ENCODE data around the gene SLITRK6. TPM values are rescaled to one million over a fixed set of nuclear protein-coding genes. Genes with fewer than 3 reads are reported as not detected.
A peak's percentile ranks its signal among the peaks of the same experiment; 100 is the strongest.
"Not testable (repeated sequence)": the region's sequence is repeated elsewhere in the genome, so short reads cannot be mapped to it uniquely, and the experiment has no call there.

SLITRK6 gene
- total and polyA plus RNA-seq, 5 donors, result 0.61 to 4.5 (median 1.3) TPM

- 13% methylated on average over 3 of the region's 3 CpGs for WGBS
These were observed 7.4 kb upstream of the SLITRK6 start for GRCh38 chr13:85806553-85807175.

GRCh38 chr13:85798556-85798955 is 663 bp downstream of the SLITRK6 start:
- Histone ChIP-seq H3K4me1 (ENCODE audit: control insufficient read depth, insufficient read depth, low read length) (no peaks in the 10 kb centered on the region), H3K27me3 (ENCODE audit: control insufficient read depth, insufficient read depth) (no peaks in the 10 kb centered on the region), H3K27ac (ENCODE audit: low read length) (no peak overlapping the region), H3K4me3 (ENCODE audit: low read length) (peak overlapping the region; percentile 18), H3K9me3 (ENCODE audit: control insufficient read depth, low read length) (no peaks in the 10 kb centered on the region)
- DNase-seq, result no peak
- intact Hi-C loops (cut with DNase I), result no loop called here
- ATAC-seq, result no peak
- WGBS, result 38% methylated on average over 3 of the region's 3 CpGs

More at GRCh38 chr13:85806553-85807175, 7.4 kb upstream of the SLITRK6 start:
- Histone ChIP-seq H3K4me3 (ENCODE audit: low read length) (no peak overlapping the region), H3K27ac (ENCODE audit: low read length) (no peak overlapping the region), H3K4me1 (ENCODE audit: control insufficient read depth, insufficient read depth, low read length) (no peaks in the 10 kb centered on the region), H3K9me3 (ENCODE audit: control insufficient read depth, low read length) (no peaks in the 10 kb centered on the region), H3K27me3 (ENCODE audit: control insufficient read depth, insufficient read depth) (no peaks in the 10 kb centered on the region)
- DNase-seq (no peak), ATAC-seq (no peak)
- intact Hi-C loops (cut with DNase I), result loop anchor here (5.0 to 10.0 kb wide), 3 partner anchors 889 to 912 kb away; no protein-coding TSS in a partner anchor

- Histone ChIP-seq H3K27me3 (ENCODE audit: control insufficient read depth, insufficient read depth) (no peaks in the 10 kb centered on the region), H3K27ac (ENCODE audit: low read length) (no peak overlapping the region), H3K9me3 (ENCODE audit: control insufficient read depth, low read length) (no peaks in the 10 kb centered on the region), H3K4me1 (ENCODE audit: control insufficient read depth, insufficient read depth, low read length) (no peaks in the 10 kb centered on the region), H3K4me3 (ENCODE audit: low read length) (no peak overlapping the region)
- ATAC-seq (no peak), DNase-seq (no peak)
- WGBS, result 57% methylated on average over 4 of the region's 4 CpGs
- intact Hi-C loops (cut with DNase I), result no loop called here
These were observed 1.9 kb downstream of the SLITRK6 start for GRCh38 chr13:85797311-85797710.

- no peak overlapping the region for H3K27ac ChIP-seq (ENCODE audit: low read length)
- H3K4me3 ChIP-seq (ENCODE audit: low read length), result no peak overlapping the region
- no peak for DNase-seq
- ATAC-seq, result no peak
- no peaks in the 10 kb centered on the region for H3K4me1 ChIP-seq (ENCODE audit: control insufficient read depth, insufficient read depth, low read length)
- no peaks in the 10 kb centered on the region for H3K9me3 ChIP-seq (ENCODE audit: control insufficient read depth, low read length)
- intact Hi-C loops (cut with DNase I), result no loop called here
- no peaks in the 10 kb centered on the region for H3K27me3 ChIP-seq (ENCODE audit: control insufficient read depth, insufficient read depth)
- 64% methylated on average over 3 of the region's 3 CpGs for WGBS
These were observed 14.0 kb downstream of the SLITRK6 start for GRCh38 chr13:85785205-85785604.

- H3K4me1 ChIP-seq (ENCODE audit: control insufficient read depth, insufficient read depth, low read length), result no peaks in the 10 kb centered on the region
- H3K27ac ChIP-seq (ENCODE audit: low read length), result no peak overlapping the region
- WGBS, result 84% methylated on average over 3 of the region's 3 CpGs
- intact Hi-C loops (cut with DNase I), result no loop called here
- no peak overlapping the region for H3K4me3 ChIP-seq (ENCODE audit: low read length)
- no peaks in the 10 kb centered on the region for H3K9me3 ChIP-seq (ENCODE audit: control insufficient read depth, low read length)
- no peaks in the 10 kb centered on the region for H3K27me3 ChIP-seq (ENCODE audit: control insufficient read depth, insufficient read depth)
- DNase-seq, result no peak
- no peak for ATAC-seq
These were observed 26.9 kb downstream of the SLITRK6 start for GRCh38 chr13:85772367-85772766.

- H3K4me1 ChIP-seq (ENCODE audit: control insufficient read depth, insufficient read depth, low read length), result no peaks in the 10 kb centered on the region
- WGBS, result 55% methylated on average over 1 of the region's 1 CpG
- H3K4me3 ChIP-seq (ENCODE audit: low read length), result no peak overlapping the region
- no peak for ATAC-seq
- no peak overlapping the region for H3K27ac ChIP-seq (ENCODE audit: low read length)
- DNase-seq, result no peak
- intact Hi-C loops (cut with DNase I), result no loop called here
- H3K27me3 ChIP-seq (ENCODE audit: control insufficient read depth, insufficient read depth), result no peaks in the 10 kb centered on the region
- H3K9me3 ChIP-seq (ENCODE audit: control insufficient read depth, low read length), result no peaks in the 10 kb centered on the region
These were observed 27.4 kb downstream of the SLITRK6 start for GRCh38 chr13:85771856-85772255.

GRCh38 chr13:85768946-85769345 is 30.3 kb downstream of the SLITRK6 start:
- Histone ChIP-seq H3K9me3 (ENCODE audit: control insufficient read depth, low read length) (no peaks in the 10 kb centered on the region), H3K4me1 (ENCODE audit: control insufficient read depth, insufficient read depth, low read length) (no peaks in the 10 kb centered on the region), H3K27me3 (ENCODE audit: control insufficient read depth, insufficient read depth) (no peaks in the 10 kb centered on the region), H3K27ac (ENCODE audit: low read length) (no peak overlapping the region), H3K4me3 (ENCODE audit: low read length) (no peak overlapping the region)
- ATAC-seq, result no peak
- intact Hi-C loops (cut with DNase I), result no loop called here
- no peak for DNase-seq

GRCh38 chr13:85755123-85755522 is 44.1 kb downstream of the SLITRK6 start:
- no peak for ATAC-seq
- no peak for DNase-seq
- no peaks in the 10 kb centered on the region for H3K27me3 ChIP-seq (ENCODE audit: control insufficient read depth, insufficient read depth)
- intact Hi-C loops (cut with DNase I), result no loop called here
- H3K4me1 ChIP-seq (ENCODE audit: control insufficient read depth, insufficient read depth, low read length), result no peaks in the 10 kb centered on the region
- 22% methylated on average over 2 of the region's 2 CpGs for WGBS
- no peak overlapping the region for H3K27ac ChIP-seq (ENCODE audit: low read length)
- no peak overlapping the region for H3K4me3 ChIP-seq (ENCODE audit: low read length)
- H3K9me3 ChIP-seq (ENCODE audit: control insufficient read depth, low read length), result no peaks in the 10 kb centered on the region

GRCh38 chr13:85743201-85743770 is 55.9 kb downstream of the SLITRK6 start:
- intact Hi-C loops (cut with DNase I); DNase-seq; H3K27me3 ChIP-seq (ENCODE audit: control insufficient read depth, insufficient read depth); H3K4me3 ChIP-seq (ENCODE audit: low read length); H3K4me1 ChIP-seq (ENCODE audit: control insufficient read depth, insufficient read depth, low read length); ATAC-seq; H3K27ac ChIP-seq (ENCODE audit: low read length); H3K9me3 ChIP-seq (ENCODE audit: control insufficient read depth, low read length): not testable (repeated sequence)
- 50% methylated on average over 11 of the region's 11 CpGs for WGBS

Data from right cardiac atrium (tissue), 5 donors.